Vagina (tissue), 2 donors: ENCODE results near the gene RNF208. TPM values are rescaled to one million over a fixed set of nuclear protein-coding genes. Genes with fewer than 3 reads are reported as not detected.

Source experiments
- DNase-seq, 2 donors: peaks; one replicate each; pipeline ENCODE4 v3.0.0-alpha.2; 2017; ENCODE audit errors: extremely low spot score in 2 of 2
- H3K27ac ChIP-seq: fragments of 200-600 bp; sonication (generic); one replicate; pipeline ENCODE4 v1.5.1; 2019
- H3K27me3 ChIP-seq: fragments of 200-600 bp; sonication (generic); one replicate; pipeline ENCODE4 v1.5.1; 2019
- H3K36me3 ChIP-seq, 2 donors: fragments of 200-600 bp; sonication (generic); one replicate each; pipeline ENCODE4 v1.5.1; 2017 to 2019
- H3K4me1 ChIP-seq: fragments of 200-600 bp; sonication (generic); one replicate; pipeline ENCODE4 v1.5.1; 2019
- H3K4me3 ChIP-seq, 2 donors: fragments of 200-600 bp; sonication (generic); 1 replicate in 1 of 2; 2 replicates in 1 of 2; pipeline ENCODE4 v1.5.1; 2016 to 2019
- H3K9me3 ChIP-seq: fragments of 200-600 bp; sonication (generic); one replicate; pipeline ENCODE4 v1.5.1; 2019
- POLR2A ChIP-seq, 2 donors: fragments of 450-650 bp; IDR thresholded peaks; one replicate each; pipeline ENCODE4 v1.6.1; 2017; ENCODE audit warnings: antibody characterized with exemption in 2 of 2, mild to moderate bottlenecking in 2 of 2, moderate library complexity in 2 of 2
- POLR2AphosphoS5 ChIP-seq, 2 donors: sonication (generic); formaldehyde crosslinking; IDR thresholded peaks; one replicate each; pipeline ENCODE4 v1.9.0; 2017; ENCODE audit warnings: antibody characterized with exemption in 2 of 2, mild to moderate bottlenecking in 2 of 2, low read depth in 1 of 2; ENCODE audit not compliant: insufficient read depth in 1 of 2
- intact Hi-C: fragments of 100-400 bp; cut with DNase I; formaldehyde crosslinking; loops from one replicate; pipeline ENCODE4 v1.15.1; 2023
- total RNA-seq: library from RNA; depleted of rRNA; stranded (reverse); fragments of >200 nt; gene quantifications from one replicate; pipeline ENCODE4 v1.2.3, GENCODE V29; 2016
- TF ChIP-seq, protein P1 (sequence below), 3 experiments: fragments of 450-650 bp in 2 of 3; fragments of 200-600 bp in 1 of 3; sonication (generic) in 1 of 3; IDR thresholded peaks; one replicate each; pipeline ENCODE4 v1.5.1; 2017 to 2019; ENCODE audit warnings: antibody characterized with exemption in 3 of 3, mild to moderate bottlenecking in 2 of 3, moderate library complexity in 2 of 3

The RNF208 gene
- total RNA-seq, 1 donor from 2014 or later, result 0.98 TPM

GRCh38 chr9:137205126-137206069 lies 16.6 kb downstream of the RNF208 start, which contains the start of the genes NDOR1 and TMEM203:
NDOR1 (plus strand) TSS chr9:137205700; CDS start chr9:137205778, 78 bp downstream.
TMEM203 (minus strand) TSS chr9:137205648; CDS start chr9:137205414, 234 bp downstream.
- TF ChIP-seq POLR2AphosphoS5 (IDR thresholded peaks at IDR 0.05; ENCODE audit: insufficient read depth in 1 of 2, low read depth in 1 of 2), result peak; percentile 87 to 93
- TF ChIP-seq, protein P1, sequence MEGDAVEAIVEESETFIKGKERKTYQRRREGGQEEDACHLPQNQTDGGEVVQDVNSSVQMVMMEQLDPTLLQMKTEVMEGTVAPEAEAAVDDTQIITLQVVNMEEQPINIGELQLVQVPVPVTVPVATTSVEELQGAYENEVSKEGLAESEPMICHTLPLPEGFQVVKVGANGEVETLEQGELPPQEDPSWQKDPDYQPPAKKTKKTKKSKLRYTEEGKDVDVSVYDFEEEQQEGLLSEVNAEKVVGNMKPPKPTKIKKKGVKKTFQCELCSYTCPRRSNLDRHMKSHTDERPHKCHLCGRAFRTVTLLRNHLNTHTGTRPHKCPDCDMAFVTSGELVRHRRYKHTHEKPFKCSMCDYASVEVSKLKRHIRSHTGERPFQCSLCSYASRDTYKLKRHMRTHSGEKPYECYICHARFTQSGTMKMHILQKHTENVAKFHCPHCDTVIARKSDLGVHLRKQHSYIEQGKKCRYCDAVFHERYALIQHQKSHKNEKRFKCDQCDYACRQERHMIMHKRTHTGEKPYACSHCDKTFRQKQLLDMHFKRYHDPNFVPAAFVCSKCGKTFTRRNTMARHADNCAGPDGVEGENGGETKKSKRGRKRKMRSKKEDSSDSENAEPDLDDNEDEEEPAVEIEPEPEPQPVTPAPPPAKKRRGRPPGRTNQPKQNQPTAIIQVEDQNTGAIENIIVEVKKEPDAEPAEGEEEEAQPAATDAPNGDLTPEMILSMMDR (IDR thresholded peaks at IDR 0.05), result no peak
- peak in 1 of 2 donors; percentile 38 for TF ChIP-seq POLR2A (IDR thresholded peaks at IDR 0.05)
- DNase-seq, result no peak
- Histone ChIP-seq H3K27me3 (no peaks in the 10 kb centered on the region), H3K27ac (peak within 1 kb of the TSS; percentile 71), H3K4me1 (peaks cover 54% of the 10 kb centered on the region), H3K9me3 (no peaks in the 10 kb centered on the region), H3K4me3 (peak within 1 kb of the TSS; percentile 76 to 96), H3K36me3 (no peaks in the 10 kb centered on the region)
- intact Hi-C loops, result no loop called here

- peaks cover 55% of the 10 kb centered on the region for H3K4me1 ChIP-seq
- H3K36me3 ChIP-seq, result no peaks in the 10 kb centered on the region
- no peaks in the 10 kb centered on the region for H3K9me3 ChIP-seq
- TF ChIP-seq POLR2AphosphoS5 (IDR thresholded peaks at IDR 0.05; ENCODE audit: insufficient read depth in 1 of 2, low read depth in 1 of 2) (no peak), POLR2A (IDR thresholded peaks at IDR 0.05) (no peak)
- peak overlapping the region; percentile 71 for H3K27ac ChIP-seq
- no peaks in the 10 kb centered on the region for H3K27me3 ChIP-seq
- DNase-seq, result no peak
- intact Hi-C loops, result no loop called here
- peak overlapping the region; percentile 76 to 96 for H3K4me3 ChIP-seq
Observed at GRCh38 chr9:137204731-137205125, 17.3 kb downstream of the RNF208 start.

DNA sequence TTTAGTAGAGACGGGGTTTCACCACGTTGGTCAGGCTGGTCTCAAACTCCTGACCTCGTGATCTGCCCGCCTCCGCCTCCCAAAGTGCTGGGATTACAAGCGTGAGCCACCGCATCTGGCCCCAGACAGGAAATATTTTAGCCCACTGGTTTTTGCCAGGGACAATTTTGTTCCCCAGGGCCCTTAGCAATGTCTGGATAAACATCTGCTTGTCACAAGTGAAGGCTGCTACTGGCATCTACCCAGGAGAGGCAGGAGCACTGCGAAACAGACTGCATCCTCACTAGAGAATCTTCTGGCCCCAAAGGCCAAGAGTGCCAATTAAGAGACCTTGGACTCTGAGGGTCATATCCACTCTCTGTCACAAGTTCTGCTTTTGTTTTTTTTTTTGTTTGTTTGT lies 19.1 kb downstream of the RNF208 start:
- intact Hi-C loops, result no loop called here
- TF ChIP-seq, protein P1 (IDR thresholded peaks at IDR 0.05), result no peak
- TF ChIP-seq POLR2AphosphoS5 (IDR thresholded peaks at IDR 0.05; ENCODE audit: insufficient read depth in 1 of 2, low read depth in 1 of 2) (no peak), POLR2A (IDR thresholded peaks at IDR 0.05) (no peak)
- Histone ChIP-seq H3K9me3 (no peaks in the 10 kb centered on the region), H3K36me3 (no peaks in the 10 kb centered on the region), H3K4me1 (peaks cover 73% of the 10 kb centered on the region), H3K27me3 (no peaks in the 10 kb centered on the region), H3K27ac (no peak overlapping the region), H3K4me3 (no peak overlapping the region)
- DNase-seq, result no peak

- intact Hi-C loops, result no loop called here
- DNase-seq, result no peak
- H3K9me3 ChIP-seq, result no peaks in the 10 kb centered on the region
Observed at GRCh38 chr9:137201205-137201868, 20.7 kb downstream of the RNF208 start.

DNA sequence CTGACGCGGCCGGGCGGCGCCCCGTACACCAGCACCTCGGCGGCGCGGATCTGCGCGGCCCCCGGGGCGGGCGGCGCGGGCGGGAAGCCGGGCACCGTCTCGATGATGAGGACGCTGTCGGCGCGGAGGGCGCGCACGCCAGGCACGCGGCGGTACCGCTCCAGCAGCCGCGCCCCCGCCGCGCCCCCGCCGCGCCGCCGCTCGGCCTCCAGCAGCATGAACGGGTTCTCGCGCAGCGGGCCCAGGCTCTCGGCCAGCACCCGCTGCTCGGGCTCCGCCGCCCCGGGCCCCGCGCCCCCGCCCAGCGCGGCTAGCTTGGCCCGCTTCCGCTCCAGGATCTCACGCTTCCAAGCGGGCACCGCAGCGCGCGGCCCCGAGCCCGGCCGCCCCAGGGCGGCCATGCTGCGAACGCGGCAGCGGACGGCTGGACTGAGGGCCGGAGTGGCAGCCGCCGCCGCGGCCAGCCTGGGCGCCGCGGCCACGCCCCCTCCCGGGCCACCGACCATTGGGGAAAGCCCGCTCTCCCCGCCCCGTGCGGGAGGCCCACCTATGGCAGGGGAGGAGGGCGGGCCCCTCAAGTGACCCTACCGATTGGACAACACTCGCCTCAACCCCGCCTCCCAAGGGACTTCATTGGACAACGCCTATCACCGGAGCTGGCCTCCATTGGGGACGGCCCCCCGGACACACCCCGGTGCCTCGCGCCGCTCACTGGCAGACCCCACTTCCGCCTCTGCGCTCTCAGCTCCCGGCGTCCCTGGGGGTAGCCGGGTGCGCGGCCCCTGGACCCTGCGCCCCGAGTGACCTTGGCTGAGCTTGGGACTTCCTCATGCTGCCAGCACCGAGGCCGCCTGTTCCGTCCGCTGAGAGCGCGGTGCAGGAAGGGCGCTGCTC lies 21.5 kb downstream of the RNF208 start, which contains the start of gene TPRN:
Gene TPRN (minus strand): TSS at position 431 of the 894 bp plus-strand sequence. CDS start 30 bp downstream, at position 401.
- TF ChIP-seq POLR2A (IDR thresholded peaks at IDR 0.05) (peak in 1 of 2 donors; percentile 79), POLR2AphosphoS5 (IDR thresholded peaks at IDR 0.05; ENCODE audit: insufficient read depth in 1 of 2, low read depth in 1 of 2) (peak; percentile 73 to 86)
- TF ChIP-seq, protein P1 (IDR thresholded peaks at IDR 0.05), result no peak
- H3K36me3 ChIP-seq, result no peaks in the 10 kb centered on the region
- peak within 1 kb of the TSS; percentile 61 to 72 for H3K4me3 ChIP-seq
- no peaks in the 10 kb centered on the region for H3K27me3 ChIP-seq
- peak within 1 kb of the TSS; percentile 42 for H3K27ac ChIP-seq
- H3K4me1 ChIP-seq, result peaks cover 83% of the 10 kb centered on the region
- intact Hi-C loops, result no loop called here
- DNase-seq, result peak in 1 of 2 donors; percentile 99
- no peaks in the 10 kb centered on the region for H3K9me3 ChIP-seq

More at GRCh38 chr9:137201205-137201868, 20.7 kb downstream of the RNF208 start:
- Histone ChIP-seq H3K27me3 (no peaks in the 10 kb centered on the region), H3K27ac (peak overlapping the region; percentile 42), H3K36me3 (no peaks in the 10 kb centered on the region), H3K4me1 (peaks cover 82% of the 10 kb centered on the region), H3K4me3 (peak overlapping the region; percentile 61 to 72)
- TF ChIP-seq POLR2AphosphoS5 (IDR thresholded peaks at IDR 0.05; ENCODE audit: insufficient read depth in 1 of 2, low read depth in 1 of 2), result peak in 1 of 2 donors; percentile 29
- no peak for TF ChIP-seq POLR2A (IDR thresholded peaks at IDR 0.05)
